ENCODE results near the gene PHF8.

PHF8 gene

GRCh38 chrX:54074826-54075225, 30.6 kb upstream of the PHF8 start:
- Histone ChIP-seq H3K4me1 (ENCODE audit: low read length) (no peaks in the 10 kb centered on the region), H4K20me1 (ENCODE audit: insufficient read depth, low read length) (no peaks in the 10 kb centered on the region), H3K4me2 (ENCODE audit: low read length) (no peak overlapping the region), H3K9me3 (ENCODE audit: insufficient read depth, low read length) (no peaks in the 10 kb centered on the region), H3K27me3 (ENCODE audit: low read depth, low read length) (no peaks in the 10 kb centered on the region), H3K9ac (ENCODE audit: low read length) (no peak overlapping the region), H3K36me3 (replicated peaks; ENCODE audit: low read depth, low read length) (no peaks in the 10 kb centered on the region), H3K4me3 (ENCODE audit: low read length) (no peak overlapping the region), H3K79me2 (ENCODE audit: low read length) (no peaks in the 10 kb centered on the region), H2AFZ (ENCODE audit: low read depth, low read length) (no peak overlapping the region), H3K27ac (ENCODE audit: low read length) (no peak overlapping the region)
- TF ChIP-seq EZH2phosphoT487 (IDR thresholded peaks at IDR 0.05; ENCODE audit: low read depth) = no peak
- no peak for TF ChIP-seq CTCF (IDR thresholded peaks at IDR 0.05; ENCODE audit: low read depth, low read length)

- Histone ChIP-seq H3K4me3 (ENCODE audit: low read length) (no peak overlapping the region), H3K79me2 (ENCODE audit: low read length) (no peaks in the 10 kb centered on the region), H3K4me1 (ENCODE audit: low read length) (no peaks in the 10 kb centered on the region), H3K36me3 (replicated peaks; ENCODE audit: low read depth, low read length) (no peaks in the 10 kb centered on the region), H3K9me3 (ENCODE audit: insufficient read depth, low read length) (no peaks in the 10 kb centered on the region), H3K9ac (ENCODE audit: low read length) (no peak overlapping the region), H2AFZ (ENCODE audit: low read depth, low read length) (no peak overlapping the region), H3K27me3 (ENCODE audit: low read depth, low read length) (no peaks in the 10 kb centered on the region), H3K27ac (ENCODE audit: low read length) (no peak overlapping the region), H3K4me2 (ENCODE audit: low read length) (no peak overlapping the region), H4K20me1 (ENCODE audit: insufficient read depth, low read length) (no peaks in the 10 kb centered on the region)
- TF ChIP-seq CTCF (IDR thresholded peaks at IDR 0.05; ENCODE audit: low read depth, low read length) (no peak), EZH2phosphoT487 (IDR thresholded peaks at IDR 0.05; ENCODE audit: low read depth) (no peak)
Observed at GRCh38 chrX:54067766-54068165, 23.5 kb upstream of the PHF8 start.

DNA sequence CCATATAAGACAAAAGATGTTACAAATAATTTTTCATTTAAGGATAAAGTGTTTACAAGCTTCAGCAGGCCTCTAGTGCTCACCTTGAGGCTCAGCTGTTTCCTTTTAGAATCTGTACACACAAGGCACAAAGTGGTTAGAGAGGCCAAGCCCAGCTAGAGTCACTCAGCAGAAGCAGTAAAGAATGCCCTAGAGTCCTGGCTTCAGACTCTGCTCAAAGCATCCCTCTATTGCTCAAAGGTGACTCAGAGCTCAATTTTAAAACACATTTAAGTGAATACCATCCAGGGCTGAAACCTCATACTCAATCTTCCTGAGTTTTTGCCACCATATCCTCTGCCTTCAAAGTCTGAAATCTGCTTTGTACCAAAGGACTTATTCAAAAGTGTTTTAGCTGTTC, 22.6 kb upstream of the PHF8 start:
- Histone ChIP-seq H3K9me3 (ENCODE audit: insufficient read depth, low read length) (no peaks in the 10 kb centered on the region), H2AFZ (ENCODE audit: low read depth, low read length) (no peak overlapping the region), H3K4me3 (ENCODE audit: low read length) (no peak overlapping the region), H3K4me1 (ENCODE audit: low read length) (no peaks in the 10 kb centered on the region), H3K27me3 (ENCODE audit: low read depth, low read length) (no peaks in the 10 kb centered on the region), H3K27ac (ENCODE audit: low read length) (no peak overlapping the region), H3K4me2 (ENCODE audit: low read length) (no peak overlapping the region), H3K79me2 (ENCODE audit: low read length) (no peaks in the 10 kb centered on the region), H4K20me1 (ENCODE audit: insufficient read depth, low read length) (no peaks in the 10 kb centered on the region), H3K9ac (ENCODE audit: low read length) (no peak overlapping the region), H3K36me3 (replicated peaks; ENCODE audit: low read depth, low read length) (no peaks in the 10 kb centered on the region)
- TF ChIP-seq CTCF (IDR thresholded peaks at IDR 0.05; ENCODE audit: low read depth, low read length) (no peak), EZH2phosphoT487 (IDR thresholded peaks at IDR 0.05; ENCODE audit: low read depth) (no peak)

DNA sequence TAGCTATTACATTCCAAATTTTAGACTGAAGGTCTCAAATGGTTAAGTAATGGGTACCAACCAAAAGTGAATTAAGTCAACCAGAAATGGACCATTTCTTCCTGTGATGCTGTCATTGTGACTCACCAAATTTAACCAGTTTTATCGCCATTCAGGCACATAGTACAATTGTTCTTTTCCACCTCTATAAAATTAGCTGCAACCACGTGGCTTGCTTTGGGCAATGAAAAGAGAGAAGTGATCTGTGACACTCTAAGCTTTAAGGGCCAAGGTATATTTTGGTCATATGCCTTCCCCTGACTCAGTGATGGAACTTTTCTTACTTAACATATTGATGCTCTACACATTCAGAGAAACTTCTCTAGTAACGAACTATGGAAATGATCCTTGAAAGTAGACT, 20.3 kb upstream of the PHF8 start:
- Histone ChIP-seq H3K36me3 (replicated peaks; ENCODE audit: low read depth, low read length) (no peaks in the 10 kb centered on the region), H3K4me1 (ENCODE audit: low read length) (no peaks in the 10 kb centered on the region), H3K27me3 (ENCODE audit: low read depth, low read length) (no peaks in the 10 kb centered on the region), H3K79me2 (ENCODE audit: low read length) (no peaks in the 10 kb centered on the region), H3K27ac (ENCODE audit: low read length) (no peak overlapping the region), H3K4me2 (ENCODE audit: low read length) (no peak overlapping the region), H3K9ac (ENCODE audit: low read length) (no peak overlapping the region), H2AFZ (ENCODE audit: low read depth, low read length) (no peak overlapping the region), H4K20me1 (ENCODE audit: insufficient read depth, low read length) (no peaks in the 10 kb centered on the region), H3K9me3 (ENCODE audit: insufficient read depth, low read length) (no peaks in the 10 kb centered on the region), H3K4me3 (ENCODE audit: low read length) (no peak overlapping the region)
- TF ChIP-seq CTCF (IDR thresholded peaks at IDR 0.05; ENCODE audit: low read depth, low read length) (no peak), EZH2phosphoT487 (IDR thresholded peaks at IDR 0.05; ENCODE audit: low read depth) (no peak)

Data from OCI-LY3 (cell line).